ENCODE data around the gene POLR1D. TPM values are rescaled to one million over a fixed set of nuclear protein-coding genes. Genes with fewer than 3 reads are reported as not detected.

The POLR1D gene
- total and polyA plus RNA-seq, 2 experiments from 2014 or later: 177 to 197 TPM

GRCh38 chr13:27658546-27658945, 36.9 kb downstream of the POLR1D start (continued):
- no peak for TF ChIP-seq ZNF114 (CRISPR knock-in tag; IDR thresholded peaks at IDR 0.05)

- Histone ChIP-seq H3K79me2 (replicated peaks; ENCODE audit: insufficient read depth) (0 out of 2 replicates have a peak, but pooled peaks cover 4% of the 10 kb centered on the region), H3K36me3 (ENCODE audit: insufficient read depth) (no peaks in the 10 kb centered on the region), H3K9me2 (ENCODE audit: insufficient read depth) (no peaks in the 10 kb centered on the region), H3K4me3 (no peak overlapping the region), H3F3A (replicated peaks; ENCODE audit: low read depth) (no peaks in the 10 kb centered on the region), H3K4me2 (no peak overlapping the region), H3K27ac (ENCODE audit: low read depth) (no peak overlapping the region), H2AFZ (no peak overlapping the region), H3K4me1 (ENCODE audit: insufficient read depth) (0 out of 2 replicates have a peak, but pooled peaks cover 6% of the 10 kb centered on the region), H3K27me3 (ENCODE audit: insufficient read depth) (no peaks in the 10 kb centered on the region), H4K20me1 (replicated peaks; ENCODE audit: insufficient read depth) (peaks cover 19% of the 10 kb centered on the region)
- DNase-seq (ENCODE audit: low spot score) (no peak), ATAC-seq (no peak)
- Mint-ChIP-seq H3K4me1 (peaks cover 13% of the 10 kb centered on the region), H3K9me3 (no peaks in the 10 kb centered on the region), H3K4me3 (no peak overlapping the region), H3K36me3 (ENCODE audit: low read depth) (no peaks in the 10 kb centered on the region), H3K27ac (no peak overlapping the region), H3K27me3 (ENCODE audit: insufficient read depth, low read depth, poor library complexity) (no peaks in the 10 kb centered on the region)
- TF ChIP-seq ZNF462 (CRISPR knock-in tag; IDR thresholded peaks at IDR 0.05) (no peak), ZNF331 (CRISPR knock-in tag; IDR thresholded peaks at IDR 0.05; ENCODE audit: low read depth) (no peak), POLR2AphosphoS5 (IDR thresholded peaks at IDR 0.05; ENCODE audit: low read depth) (no peak), CREB1 (CRISPR knock-in tag; IDR thresholded peaks at IDR 0.05; ENCODE audit: low read depth) (no peak), ZNF114 (CRISPR knock-in tag; IDR thresholded peaks at IDR 0.05) (no peak), NANOG (IDR thresholded peaks at IDR 0.05; ENCODE audit: borderline replicate concordance) (no peak), EZH2 (IDR thresholded peaks at IDR 0.05; ENCODE audit: low read depth, unreplicated experiment) (no peak), CTCF (conservative IDR thresholded peaks at IDR 0.05; ENCODE audit: low read depth in 2 of 2) (no peak), ETS1 (IDR thresholded peaks at IDR 0.05) (no peak), REST (IDR thresholded peaks at IDR 0.05; ENCODE audit: unreplicated experiment) (no peak), EZH2phosphoT487 (IDR thresholded peaks at IDR 0.05; ENCODE audit: unreplicated experiment) (no peak), JUNB (IDR thresholded peaks at IDR 0.05; ENCODE audit: unreplicated experiment) (no peak)
These were observed 37.6 kb downstream of the POLR1D start for GRCh38 chr13:27659145-27659865.

All from GM23338 (cell line).